BJ (cell line): Measurements from ENCODE around the gene C9orf72. TPM values are rescaled to one million over a fixed set of nuclear protein-coding genes. Genes with fewer than 3 reads are reported as not detected.

Experiments
- CTCF ChIA-PET: fragments of 350-600 bp; formaldehyde crosslinking; extraction: SDS; loops from one replicate; lab custom pipeline; 2021; ENCODE audit warnings: antibody characterized with exemption, inconsistent platforms; lab: Yijun Ruan, JAX
- POLR2A ChIA-PET: fragments of 300-600 bp; sonication (Branson Sonifier 250); formaldehyde crosslinking; extraction: SDS; loops from one replicate; lab custom pipeline; 2021; ENCODE audit warnings: antibody characterized with exemption; lab: Charles Lee
- DNase-seq: peaks from one replicate; pipeline ENCODE4 v3.0.0-alpha.2; 2011; ENCODE audit warnings: low read depth
- H3K27me3 ChIP-seq: 2 replicates; pipeline ENCODE4 v1.6.0; 2011; ENCODE audit warnings: low read length; ENCODE audit not compliant: control insufficient read depth, insufficient read depth
- H3K36me3 ChIP-seq: 2 replicates; pipeline ENCODE4 v1.5.1; 2011; ENCODE audit warnings: low read length; ENCODE audit not compliant: control insufficient read depth, insufficient read depth
- H3K4me3 ChIP-seq: 2 replicates; pipeline ENCODE4 v1.5.1; 2011; ENCODE audit warnings: low read depth, mild to moderate bottlenecking, control low read depth, low read length
- CTCF ChIP-seq: IDR thresholded peaks from 2 replicates; pipeline ENCODE4 v1.5.1; 2011; ENCODE audit warnings: low read depth, mild to moderate bottlenecking, control low read depth, inconsistent platforms, low read length, moderate library complexity; ENCODE audit not compliant: insufficient read depth
- polyA minus RNA-seq: library from RNA; depleted of rRNA, polyadenylated mRNA; stranded (reverse); fragments of >200 nt; gene quantifications from 2 replicates; pipeline ENCODE4 v1.2.3, GENCODE V29; 2011; rRNA and poly(A)+ RNA removed
- polyA plus RNA-seq: library from polyadenylated mRNA; depleted of rRNA; stranded (reverse); fragments of >200 nt; gene quantifications from 2 replicates; pipeline ENCODE4 v1.2.3, GENCODE V29; 2011; rRNA removed

The C9orf72 gene, protein sequence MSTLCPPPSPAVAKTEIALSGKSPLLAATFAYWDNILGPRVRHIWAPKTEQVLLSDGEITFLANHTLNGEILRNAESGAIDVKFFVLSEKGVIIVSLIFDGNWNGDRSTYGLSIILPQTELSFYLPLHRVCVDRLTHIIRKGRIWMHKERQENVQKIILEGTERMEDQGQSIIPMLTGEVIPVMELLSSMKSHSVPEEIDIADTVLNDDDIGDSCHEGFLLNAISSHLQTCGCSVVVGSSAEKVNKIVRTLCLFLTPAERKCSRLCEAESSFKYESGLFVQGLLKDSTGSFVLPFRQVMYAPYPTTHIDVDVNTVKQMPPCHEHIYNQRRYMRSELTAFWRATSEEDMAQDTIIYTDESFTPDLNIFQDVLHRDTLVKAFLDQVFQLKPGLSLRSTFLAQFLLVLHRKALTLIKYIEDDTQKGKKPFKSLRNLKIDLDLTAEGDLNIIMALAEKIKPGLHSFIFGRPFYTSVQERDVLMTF
- 1.3 and 3.1 TPM in 2 replicates for polyA plus RNA-seq
- 1.1 and 1.8 TPM in 2 replicates for polyA minus RNA-seq

DNA sequence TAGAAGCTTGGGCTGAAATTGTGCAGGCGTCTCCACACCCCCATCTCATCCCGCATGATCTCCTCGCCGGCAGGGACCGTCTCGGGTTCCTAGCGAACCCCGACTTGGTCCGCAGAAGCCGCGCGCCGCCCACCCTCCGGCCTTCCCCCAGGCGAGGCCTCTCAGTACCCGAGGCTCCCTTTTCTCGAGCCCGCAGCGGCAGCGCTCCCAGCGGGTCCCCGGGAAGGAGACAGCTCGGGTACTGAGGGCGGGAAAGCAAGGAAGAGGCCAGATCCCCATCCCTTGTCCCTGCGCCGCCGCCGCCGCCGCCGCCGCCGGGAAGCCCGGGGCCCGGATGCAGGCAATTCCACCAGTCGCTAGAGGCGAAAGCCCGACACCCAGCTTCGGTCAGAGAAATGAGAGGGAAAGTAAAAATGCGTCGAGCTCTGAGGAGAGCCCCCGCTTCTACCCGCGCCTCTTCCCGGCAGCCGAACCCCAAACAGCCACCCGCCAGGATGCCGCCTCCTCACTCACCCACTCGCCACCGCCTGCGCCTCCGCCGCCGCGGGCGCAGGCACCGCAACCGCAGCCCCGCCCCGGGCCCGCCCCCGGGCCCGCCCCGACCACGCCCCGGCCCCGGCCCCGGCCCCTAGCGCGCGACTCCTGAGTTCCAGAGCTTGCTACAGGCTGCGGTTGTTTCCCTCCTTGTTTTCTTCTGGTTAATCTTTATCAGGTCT is at the start of gene C9orf72:
TSS of gene C9orf72 (minus strand) at position 564 of the 716 bp plus-strand sequence. CDS start 6,361 bp downstream, outside the sequence.
- ChIA-PET POLR2A (interaction anchor here (0.6 to 1.0 kb wide), 2 partner anchors 18 to 26 kb away, joined by 3 to 4 read pairs; no protein-coding TSS in a partner anchor), CTCF (interaction anchor here (0.6 kb wide), 1 partner anchor 472 kb away, joined by 4 read pairs; no protein-coding TSS in a partner anchor)
- no peaks in the 10 kb centered on the region for H3K36me3 ChIP-seq
- no peak for DNase-seq
- H3K4me3 ChIP-seq, result peak within 1 kb of the TSS; percentile 52
- H3K27me3 ChIP-seq, result no peaks in the 10 kb centered on the region
- no peak for TF ChIP-seq CTCF

- no peak for DNase-seq
- Histone ChIP-seq H3K36me3 (no peaks in the 10 kb centered on the region), H3K4me3 (no peak overlapping the region), H3K27me3 (no peaks in the 10 kb centered on the region)
- CTCF ChIA-PET, result no interaction called here
- TF ChIP-seq CTCF, result no peak
- POLR2A ChIA-PET, result no interaction called here
These were observed 49.5 kb upstream of the C9orf72 start for GRCh38 chr9:27622693-27623340.

GRCh38 chr9:27619743-27620142 is 46.5 kb upstream of the C9orf72 start:
- CTCF ChIA-PET, result no interaction called here
- POLR2A ChIA-PET, result no interaction called here
- no peak for TF ChIP-seq CTCF

GRCh38 chr9:27618066-27618465 is 44.8 kb upstream of the C9orf72 start:
- no peaks in the 10 kb centered on the region for H3K36me3 ChIP-seq
- CTCF ChIA-PET, result no interaction called here
- H3K27me3 ChIP-seq, result no peaks in the 10 kb centered on the region
- POLR2A ChIA-PET, result no interaction called here
- no peak overlapping the region for H3K4me3 ChIP-seq
- DNase-seq, result no peak
- no peak for TF ChIP-seq CTCF

More at GRCh38 chr9:27619743-27620142, 46.5 kb upstream of the C9orf72 start:
- no peak for DNase-seq
- Histone ChIP-seq H3K27me3 (no peaks in the 10 kb centered on the region), H3K36me3 (no peaks in the 10 kb centered on the region), H3K4me3 (no peak overlapping the region)
